ENCODE results near the gene SLC38A9. TPM values are rescaled to one million over a fixed set of nuclear protein-coding genes. Genes with fewer than 3 reads are reported as not detected.
"Not testable (repeated sequence)": the region's sequence is repeated elsewhere in the genome, so short reads cannot be mapped to it uniquely, and the experiment has no call there.

The SLC38A9 gene
- total RNA-seq, 1 donor from 2014 or later: 7.0 TPM

GRCh38 chr5:55732585-55732984 lies 20.5 kb upstream of the SLC38A9 start:
- H3K4me3 ChIP-seq: no peak overlapping the region
- H3K4me1 ChIP-seq: no peaks in the 10 kb centered on the region
- DNase-seq: no peak
- no peak overlapping the region for H3K27ac ChIP-seq (replicated peaks)
- no peaks in the 10 kb centered on the region for H3K9me3 ChIP-seq (replicated peaks)
- no peak for TF ChIP-seq CTCF (IDR thresholded peaks at IDR 0.05; ENCODE audit: borderline replicate concordance)
- H3K36me3 ChIP-seq: no peaks in the 10 kb centered on the region
- H3K27me3 ChIP-seq (ENCODE audit: low read depth): no peaks in the 10 kb centered on the region
- intact Hi-C loops (cut with micrococcal nuclease): no loop called here

GRCh38 chr5:55731848-55732247 lies 19.7 kb upstream of the SLC38A9 start:
- DNase-seq: no peak
- no peak overlapping the region for H3K27ac ChIP-seq (replicated peaks)
- H3K4me3 ChIP-seq: no peak overlapping the region
- no peaks in the 10 kb centered on the region for H3K27me3 ChIP-seq (ENCODE audit: low read depth)
- intact Hi-C loops (cut with micrococcal nuclease): no loop called here
- TF ChIP-seq CTCF (IDR thresholded peaks at IDR 0.05; ENCODE audit: borderline replicate concordance): no peak
- no peaks in the 10 kb centered on the region for H3K36me3 ChIP-seq
- H3K4me1 ChIP-seq: no peaks in the 10 kb centered on the region
- no peaks in the 10 kb centered on the region for H3K9me3 ChIP-seq (replicated peaks)

GRCh38 chr5:55724281-55724680 lies 12.2 kb upstream of the SLC38A9 start:
- no peak overlapping the region for H3K27ac ChIP-seq (replicated peaks)
- H3K27me3 ChIP-seq (ENCODE audit: low read depth): no peaks in the 10 kb centered on the region
- no peak for TF ChIP-seq CTCF (IDR thresholded peaks at IDR 0.05; ENCODE audit: borderline replicate concordance)
- no peaks in the 10 kb centered on the region for H3K36me3 ChIP-seq
- no peaks in the 10 kb centered on the region for H3K4me1 ChIP-seq
- intact Hi-C loops (cut with micrococcal nuclease): no loop called here
- no peak for DNase-seq
- H3K4me3 ChIP-seq: no peak overlapping the region
- no peaks in the 10 kb centered on the region for H3K9me3 ChIP-seq (replicated peaks)

- TF ChIP-seq CTCF (IDR thresholded peaks at IDR 0.05; ENCODE audit: borderline replicate concordance): no peak
- H3K27ac ChIP-seq (replicated peaks): no peak overlapping the region
- H3K27me3 ChIP-seq (ENCODE audit: low read depth): no peaks in the 10 kb centered on the region
- intact Hi-C loops (cut with micrococcal nuclease): no loop called here
- H3K9me3 ChIP-seq (replicated peaks): no peaks in the 10 kb centered on the region
- DNase-seq: no peak
- no peaks in the 10 kb centered on the region for H3K36me3 ChIP-seq
- no peaks in the 10 kb centered on the region for H3K4me1 ChIP-seq
- H3K4me3 ChIP-seq: no peak overlapping the region
These were observed 8.1 kb upstream of the SLC38A9 start for GRCh38 chr5:55720188-55720703.

GRCh38 chr5:55719026-55719425 lies 6.9 kb upstream of the SLC38A9 start:
- H3K27me3 ChIP-seq (ENCODE audit: low read depth); H3K36me3 ChIP-seq; H3K27ac ChIP-seq (replicated peaks); H3K9me3 ChIP-seq (replicated peaks); H3K4me1 ChIP-seq; intact Hi-C loops (cut with micrococcal nuclease); DNase-seq; H3K4me3 ChIP-seq: not testable (repeated sequence)

- no peak for DNase-seq
- peaks cover 20% of the 10 kb centered on the region for H3K4me1 ChIP-seq
- TF ChIP-seq CTCF (IDR thresholded peaks at IDR 0.05; ENCODE audit: borderline replicate concordance): no peak
- no peak overlapping the region for H3K4me3 ChIP-seq
- H3K27me3 ChIP-seq (ENCODE audit: low read depth): no peaks in the 10 kb centered on the region
- intact Hi-C loops (cut with micrococcal nuclease): no loop called here
- no peaks in the 10 kb centered on the region for H3K9me3 ChIP-seq (replicated peaks)
- no peak overlapping the region for H3K27ac ChIP-seq (replicated peaks)
- no peaks in the 10 kb centered on the region for H3K36me3 ChIP-seq
These were observed 3.5 kb upstream of the SLC38A9 start for GRCh38 chr5:55715519-55716078.
